OCI-LY7 (cell line): ENCODE measurements around the gene LAMA4. TPM values are rescaled to one million over a fixed set of nuclear protein-coding genes. Genes with fewer than 3 reads are reported as not detected.

Source experiments
- BruUV-seq: library from RNA; stranded (reverse); fragments of 400-500 nt; replicated peaks from 2 replicates; lab custom pipeline; 2021; lab: Mats Ljungman, UMichigan
- CTCF ChIA-PET: fragments of 300-600 bp; sonication (Branson Sonifier 250); formaldehyde crosslinking; loops from one replicate; lab custom pipeline; 2022; ENCODE audit warnings: antibody characterized with exemption; ENCODE audit not compliant: unreplicated experiment; lab: Charles Lee
- POLR2A ChIA-PET: fragments of 300-600 bp; sonication (Branson Sonifier 250); formaldehyde crosslinking; loops from one replicate; lab custom pipeline; 2022; ENCODE audit warnings: antibody characterized with exemption; lab: Charles Lee
- DNase-seq: peaks from one replicate; pipeline ENCODE4 v3.0.0-alpha.2; 2015; ENCODE audit warnings: low spot score
- H2AFZ ChIP-seq: fragments of 200-600 bp; sonication (generic), shearing (Covaris generic); 2 replicates; pipeline ENCODE4 v1.6.1; 2014; ENCODE audit warnings: mild to moderate bottlenecking, antibody characterized with exemption, low read length, moderate library complexity
- H3K27ac ChIP-seq: fragments of 200-600 bp; sonication (generic); 2 replicates; pipeline ENCODE4 v1.5.1; 2014; ENCODE audit warnings: mixed run types, low read depth, mild to moderate bottlenecking, moderate library complexity, low read length, inconsistent platforms; ENCODE audit not compliant: poor library complexity, severe bottlenecking
- H3K36me3 ChIP-seq: fragments of 200-600 bp; sonication (generic); 2 replicates; pipeline ENCODE4 v1.6.1; 2014; ENCODE audit warnings: mild to moderate bottlenecking, antibody characterized with exemption, low read length, moderate library complexity, mixed read lengths; ENCODE audit not compliant: insufficient read depth
- H3K4me1 ChIP-seq: fragments of 200-600 bp; sonication (generic); 2 replicates; pipeline ENCODE4 v1.5.1; 2014; ENCODE audit warnings: mild to moderate bottlenecking, low read length; ENCODE audit not compliant: insufficient read depth, poor library complexity, severe bottlenecking
- H3K4me2 ChIP-seq: fragments of 200-600 bp; sonication (generic); 2 replicates; pipeline ENCODE4 v1.6.1; 2014; ENCODE audit warnings: mild to moderate bottlenecking, low read length
- H3K4me3 ChIP-seq: fragments of 200-600 bp; sonication (generic); 2 replicates; pipeline ENCODE4 v1.5.1; 2014; ENCODE audit warnings: mild to moderate bottlenecking, low read depth, low read length; ENCODE audit not compliant: poor library complexity, severe bottlenecking
- H3K79me2 ChIP-seq: fragments of 200-600 bp; sonication (generic); 2 replicates; pipeline ENCODE4 v1.6.1; 2016; ENCODE audit warnings: low read depth, mild to moderate bottlenecking, low read length, moderate library complexity, mixed read lengths; ENCODE audit not compliant: insufficient read depth
- H3K9me2 ChIP-seq: fragments of 200-600 bp; sonication (generic); 2 replicates; pipeline ENCODE4 v1.6.1; 2016; ENCODE audit warnings: mild to moderate bottlenecking, low read length, mixed read lengths; ENCODE audit not compliant: insufficient read depth
- H3K9me3 ChIP-seq: fragments of 200-600 bp; sonication (generic); 2 replicates; pipeline ENCODE4 v1.6.1; 2014; ENCODE audit warnings: mild to moderate bottlenecking, mixed run types, low read length, mixed read lengths
- H4K20me1 ChIP-seq: fragments of 200-600 bp; sonication (generic); 2 replicates; pipeline ENCODE4 v1.6.1; 2014; ENCODE audit warnings: mild to moderate bottlenecking, antibody characterized with exemption, low read length, moderate library complexity, mixed read lengths; ENCODE audit not compliant: insufficient read depth
- CTCF ChIP-seq: fragments of 200-600 bp; sonication (generic); conservative IDR thresholded peaks from 2 replicates; pipeline ENCODE4 v1.5.1; 2014; ENCODE audit warnings: mild to moderate bottlenecking, antibody characterized with exemption, low read length, moderate library complexity, mixed read lengths
- EZH2phosphoT487 ChIP-seq: fragments of 200-600 bp; sonication (generic); IDR thresholded peaks from 2 replicates; pipeline ENCODE4 v1.6.1; 2018; ENCODE audit warnings: low read depth, borderline replicate concordance, mild to moderate bottlenecking, mixed run types, antibody characterized with exemption, low read length, moderate library complexity, mixed read lengths
- intact Hi-C: fragments of 100-400 bp; cut with micrococcal nuclease; formaldehyde crosslinking; loops from one replicate; pipeline ENCODE4 v1.10.0; 2022; ENCODE audit not compliant: unreplicated experiment
- total RNA-seq, 2 experiments: library from RNA; depleted of rRNA in 1 of 2; stranded (reverse); fragments of >200 nt in 1 of 2; shearing (Covaris generic) in 1 of 2; gene quantifications; 2 replicates each; pipeline ENCODE4 v1.2.3, GENCODE V29; 2014 to 2022

The LAMA4 gene
- total RNA-seq, 2 experiments from 2014 or later = not detected

- Histone ChIP-seq H3K9me2 (no peaks in the 10 kb centered on the region), H3K4me3 (no peak overlapping the region), H3K36me3 (no peaks in the 10 kb centered on the region), H2AFZ (no peak overlapping the region), H4K20me1 (no peaks in the 10 kb centered on the region), H3K27ac (no peak overlapping the region), H3K9me3 (no peaks in the 10 kb centered on the region), H3K4me1 (no peaks in the 10 kb centered on the region), H3K4me2 (no peak overlapping the region), H3K79me2 (no peaks in the 10 kb centered on the region)
- intact Hi-C loops = no loop called here
- no peak for DNase-seq
- BruUV-seq = no TSS peak
- ChIA-PET CTCF (no interaction called here), POLR2A (interaction anchor here (1.1 kb wide), 1 partner anchor 20 kb away, joined by 3 read pairs; no protein-coding TSS in a partner anchor)
- no peak for TF ChIP-seq EZH2phosphoT487
- TF ChIP-seq CTCF = no peak
Measured at GRCh38 chr6:112272799-112273198, 18.4 kb upstream of the LAMA4 start.

GRCh38 chr6:112270756-112271155 lies 16.4 kb upstream of the LAMA4 start:
- no peak for DNase-seq
- intact Hi-C loops = no loop called here
- ChIA-PET POLR2A (no interaction called here), CTCF (no interaction called here)
- no peak for TF ChIP-seq CTCF
- no peak for TF ChIP-seq EZH2phosphoT487
- no peak overlapping the region for H3K4me2 ChIP-seq
- H3K9me3 ChIP-seq = no peaks in the 10 kb centered on the region
- no peaks in the 10 kb centered on the region for H4K20me1 ChIP-seq
- no peaks in the 10 kb centered on the region for H3K36me3 ChIP-seq
- H3K9me2 ChIP-seq = no peaks in the 10 kb centered on the region
- no peaks in the 10 kb centered on the region for H3K4me1 ChIP-seq
- no peak overlapping the region for H2AFZ ChIP-seq
- H3K27ac ChIP-seq = no peak overlapping the region
- H3K4me3 ChIP-seq = no peak overlapping the region
- no TSS peak for BruUV-seq
- no peaks in the 10 kb centered on the region for H3K79me2 ChIP-seq

GRCh38 chr6:112269979-112270566 lies 15.7 kb upstream of the LAMA4 start:
- Histone ChIP-seq H4K20me1 (no peaks in the 10 kb centered on the region), H3K4me1 (no peaks in the 10 kb centered on the region), H3K27ac (no peak overlapping the region), H2AFZ (no peak overlapping the region), H3K4me3 (no peak overlapping the region), H3K79me2 (no peaks in the 10 kb centered on the region), H3K36me3 (no peaks in the 10 kb centered on the region), H3K9me2 (no peaks in the 10 kb centered on the region), H3K9me3 (no peaks in the 10 kb centered on the region), H3K4me2 (no peak overlapping the region)
- no TSS peak for BruUV-seq
- TF ChIP-seq CTCF = no peak
- no peak for TF ChIP-seq EZH2phosphoT487
- DNase-seq = no peak
- intact Hi-C loops = no loop called here
- CTCF ChIA-PET = no interaction called here
- POLR2A ChIA-PET = interaction anchor here (0.7 kb wide), 1 partner anchor 747 kb away, joined by 3 read pairs; no protein-coding TSS in a partner anchor
